ENCODE results near the gene ITPR1. TPM values are rescaled to one million over a fixed set of nuclear protein-coding genes. Genes with fewer than 3 reads are reported as not detected.
"Not testable (repeated sequence)": the region's sequence is repeated elsewhere in the genome, so short reads cannot be mapped to it uniquely, and the experiment has no call there.

ITPR1 gene
- total RNA-seq, 4 donors from 2014 or later = 14.7 to 45.1 (median 21.0) TPM

- DNase-seq (ENCODE audit: low spot score in 2 of 2) = no peak
- H3K9me3 ChIP-seq = no peaks in the 10 kb centered on the region
- no peak overlapping the region for H3K27ac ChIP-seq
- no peaks in the 10 kb centered on the region for H3K27me3 ChIP-seq
- no peaks in the 10 kb centered on the region for H3K36me3 ChIP-seq
- H3K4me1 ChIP-seq = peaks cover 23% of the 10 kb centered on the region
- TF ChIP-seq EP300 (IDR thresholded peaks at IDR 0.05) (no peak), POLR2A (IDR thresholded peaks at IDR 0.05) (no peak), CTCF (IDR thresholded peaks at IDR 0.05) (no peak), POLR2AphosphoS5 (IDR thresholded peaks at IDR 0.05) (no peak)
- 94% methylated on average over 9 of the region's 9 CpGs for WGBS
- no peak overlapping the region for H3K4me3 ChIP-seq
These were observed 265.2 kb downstream of the ITPR1 start for GRCh38 chr3:4758249-4758860.

- Histone ChIP-seq H3K4me1 (peaks cover 23% of the 10 kb centered on the region), H3K36me3 (no peaks in the 10 kb centered on the region), H3K4me3 (no peak overlapping the region), H3K27me3 (no peaks in the 10 kb centered on the region), H3K9me3 (no peaks in the 10 kb centered on the region), H3K27ac (no peak overlapping the region)
- no peak for DNase-seq (ENCODE audit: low spot score in 2 of 2)
- no peak for TF ChIP-seq POLR2A (IDR thresholded peaks at IDR 0.05)
- TF ChIP-seq EP300 (IDR thresholded peaks at IDR 0.05) = no peak
- TF ChIP-seq CTCF (IDR thresholded peaks at IDR 0.05) = no peak
- TF ChIP-seq POLR2AphosphoS5 (IDR thresholded peaks at IDR 0.05) = no peak
- WGBS = 84% methylated on average over 8 of the region's 8 CpGs
These were observed 266.0 kb downstream of the ITPR1 start for GRCh38 chr3:4758957-4759656.

- H3K36me3 ChIP-seq = no peaks in the 10 kb centered on the region
- DNase-seq (ENCODE audit: low spot score in 2 of 2) = no peak
- no peak overlapping the region for H3K27ac ChIP-seq
- H3K4me1 ChIP-seq = peaks cover 23% of the 10 kb centered on the region
- no peak for TF ChIP-seq CTCF (IDR thresholded peaks at IDR 0.05)
- TF ChIP-seq POLR2AphosphoS5 (IDR thresholded peaks at IDR 0.05) = no peak
- no peak for TF ChIP-seq POLR2A (IDR thresholded peaks at IDR 0.05)
- TF ChIP-seq EP300 (IDR thresholded peaks at IDR 0.05) = no peak
- H3K9me3 ChIP-seq = no peaks in the 10 kb centered on the region
- H3K27me3 ChIP-seq = no peaks in the 10 kb centered on the region
- WGBS = 62% methylated on average over 12 of the region's 12 CpGs
- no peak overlapping the region for H3K4me3 ChIP-seq
These were observed 266.7 kb downstream of the ITPR1 start for GRCh38 chr3:4759689-4760312.

GRCh38 chr3:4761759-4762158 is 268.6 kb downstream of the ITPR1 start:
- Histone ChIP-seq H3K9me3 (peaks cover 4% of the 10 kb centered on the region), H3K4me1 (peaks cover 9% of the 10 kb centered on the region), H3K27ac (no peak overlapping the region), H3K36me3 (no peaks in the 10 kb centered on the region), H3K4me3 (no peak overlapping the region), H3K27me3 (no peaks in the 10 kb centered on the region)
- WGBS = 88% methylated on average over 5 of the region's 5 CpGs
- TF ChIP-seq POLR2A (IDR thresholded peaks at IDR 0.05) = no peak
- DNase-seq (ENCODE audit: low spot score in 2 of 2) = no peak

GRCh38 chr3:4762481-4763230 is 269.5 kb downstream of the ITPR1 start:
- H3K27ac ChIP-seq; H3K27me3 ChIP-seq; DNase-seq (ENCODE audit: low spot score in 2 of 2); H3K9me3 ChIP-seq; H3K36me3 ChIP-seq; H3K4me3 ChIP-seq; H3K4me1 ChIP-seq: not testable (repeated sequence)
- WGBS = 91% methylated on average over 2 of the region's 2 CpGs
